ENCODE results near the gene CPA5.

DNA sequence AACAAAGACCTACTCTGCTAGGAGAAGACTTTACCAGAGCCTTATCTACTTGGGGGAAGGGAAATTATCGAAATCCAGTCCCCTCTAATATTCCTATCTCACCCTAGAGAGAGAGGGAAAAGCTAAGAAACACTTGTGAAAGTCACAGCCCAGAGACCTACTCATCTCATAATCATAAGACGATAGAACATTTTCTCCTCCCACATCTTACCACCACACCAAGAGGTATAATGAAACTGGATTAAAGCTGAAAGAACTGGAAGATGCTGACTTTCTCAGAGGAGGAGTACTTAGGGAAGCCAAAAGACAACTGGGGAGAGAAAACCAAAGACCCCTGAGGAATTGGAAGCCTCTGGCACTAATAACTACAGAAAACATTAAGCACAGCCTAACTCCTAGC is 10.8 kb upstream of the CPA5 start:
- TF ChIP-seq BMI1 (IDR thresholded peaks at IDR 0.05; ENCODE audit: borderline replicate concordance) (no peak), TARDBP (IDR thresholded peaks at IDR 0.05; ENCODE audit: borderline replicate concordance) (no peak), EP300 (IDR thresholded peaks at IDR 0.05; ENCODE audit: borderline replicate concordance in 1 of 2, control insufficient read depth in 1 of 2, low read depth in 2 of 2, low read length in 2 of 2) (no peak), POLR2A (IDR thresholded peaks at IDR 0.05; ENCODE audit: low read depth, low read length) (no peak), POLR2AphosphoS5 (IDR thresholded peaks at IDR 0.05; ENCODE audit: low read length) (no peak), KDM1A (IDR thresholded peaks at IDR 0.05; ENCODE audit: borderline replicate concordance) (no peak), CREB1 (IDR thresholded peaks at IDR 0.05; ENCODE audit: low read depth) (no peak)
- TF ChIP-seq, protein P1, sequence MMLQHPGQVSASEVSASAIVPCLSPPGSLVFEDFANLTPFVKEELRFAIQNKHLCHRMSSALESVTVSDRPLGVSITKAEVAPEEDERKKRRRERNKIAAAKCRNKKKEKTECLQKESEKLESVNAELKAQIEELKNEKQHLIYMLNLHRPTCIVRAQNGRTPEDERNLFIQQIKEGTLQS (IDR thresholded peaks at IDR 0.05; ENCODE audit: borderline replicate concordance, extremely low read depth, low read depth, low read length) = no peak
- TF ChIP-seq, protein P2, sequence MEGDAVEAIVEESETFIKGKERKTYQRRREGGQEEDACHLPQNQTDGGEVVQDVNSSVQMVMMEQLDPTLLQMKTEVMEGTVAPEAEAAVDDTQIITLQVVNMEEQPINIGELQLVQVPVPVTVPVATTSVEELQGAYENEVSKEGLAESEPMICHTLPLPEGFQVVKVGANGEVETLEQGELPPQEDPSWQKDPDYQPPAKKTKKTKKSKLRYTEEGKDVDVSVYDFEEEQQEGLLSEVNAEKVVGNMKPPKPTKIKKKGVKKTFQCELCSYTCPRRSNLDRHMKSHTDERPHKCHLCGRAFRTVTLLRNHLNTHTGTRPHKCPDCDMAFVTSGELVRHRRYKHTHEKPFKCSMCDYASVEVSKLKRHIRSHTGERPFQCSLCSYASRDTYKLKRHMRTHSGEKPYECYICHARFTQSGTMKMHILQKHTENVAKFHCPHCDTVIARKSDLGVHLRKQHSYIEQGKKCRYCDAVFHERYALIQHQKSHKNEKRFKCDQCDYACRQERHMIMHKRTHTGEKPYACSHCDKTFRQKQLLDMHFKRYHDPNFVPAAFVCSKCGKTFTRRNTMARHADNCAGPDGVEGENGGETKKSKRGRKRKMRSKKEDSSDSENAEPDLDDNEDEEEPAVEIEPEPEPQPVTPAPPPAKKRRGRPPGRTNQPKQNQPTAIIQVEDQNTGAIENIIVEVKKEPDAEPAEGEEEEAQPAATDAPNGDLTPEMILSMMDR (IDR thresholded peaks at IDR 0.05 in 2 of 3, conservative IDR thresholded peaks at IDR 0.05 in 1 of 3; ENCODE audit: control insufficient read depth in 2 of 3, extremely low read depth in 1 of 3, insufficient read depth in 1 of 3, low read depth in 3 of 3, low read length in 3 of 3) = no peak

All from GM12878 (cell line).